CD1c-positive myeloid dendritic cell (primary cell): ENCODE results near the gene USP17L12.
"Not testable (repeated sequence)": the region's sequence is repeated elsewhere in the genome, so short reads cannot be mapped to it uniquely, and the experiment has no call there.

Experiments
- DNase-seq: peaks from one replicate; pipeline ENCODE4 v3.0.0-alpha.2; 2016; ENCODE audit errors: extremely low spot score

The USP17L12 gene

GRCh38 chr4:9219852-9220251 lies at the start of gene USP17L12:
TSS of gene USP17L12 (plus strand) at chr4:9220152. CDS start at chr4:9220152, 0 bp downstream.
- DNase-seq: not testable (repeated sequence)

GRCh38 chr4:9210357-9210756 lies 9.6 kb upstream of the USP17L12 start, which contains the start of gene USP17L10:
TSS of gene USP17L10 (plus strand) at chr4:9210657. CDS start at chr4:9210657, 0 bp downstream.
- not testable (repeated sequence) for DNase-seq

GRCh38 chr4:9214701-9215100 lies 5.3 kb upstream of the USP17L12 start:
- DNase-seq: not testable (repeated sequence)

GRCh38 chr4:9215105-9215504 lies 4.8 kb upstream of the USP17L12 start, which contains the start of gene USP17L11:
TSS of gene USP17L11 (plus strand) at chr4:9215405. CDS start at chr4:9215405, 0 bp downstream.
- not testable (repeated sequence) for DNase-seq

- not testable (repeated sequence) for DNase-seq
Measured at GRCh38 chr4:9224596-9224995, 4.6 kb downstream of the USP17L12 start, which contains the start of gene USP17L13. TSS of gene USP17L13 (plus strand) at chr4:9224896. CDS start at chr4:9224896, 0 bp downstream.

GRCh38 chr4:9230249-9230648 lies 10.3 kb downstream of the USP17L12 start:
- not testable (repeated sequence) for DNase-seq

GRCh38 chr4:9234085-9234484 lies 14.1 kb downstream of the USP17L12 start, which contains the start of gene USP17L15:
TSS of gene USP17L15 (plus strand) at chr4:9234385. CDS start at chr4:9234385, 0 bp downstream.
- DNase-seq: not testable (repeated sequence)

- DNase-seq: not testable (repeated sequence)
Measured at GRCh38 chr4:9238461-9238860, 18.5 kb downstream of the USP17L12 start.

- DNase-seq: not testable (repeated sequence)
Measured at GRCh38 chr4:9243579-9243978, 23.6 kb downstream of the USP17L12 start, which contains the start of gene USP17L17. TSS of gene USP17L17 (plus strand) at chr4:9243879. CDS start at chr4:9243879, 0 bp downstream.

GRCh38 chr4:9247953-9248680 lies 28.2 kb downstream of the USP17L12 start, which contains the start of gene USP17L18:
TSS of gene USP17L18 (plus strand) at chr4:9248630. CDS start at chr4:9248630, 0 bp downstream.
- DNase-seq: peak; percentile 0

- DNase-seq: not testable (repeated sequence)
Measured at GRCh38 chr4:9253078-9253477, 33.1 kb downstream of the USP17L12 start, which contains the start of gene USP17L19. TSS of gene USP17L19 (plus strand) at chr4:9253378. CDS start at chr4:9253378, 0 bp downstream.

- not testable (repeated sequence) for DNase-seq
Measured at GRCh38 chr4:9257824-9258223, 37.9 kb downstream of the USP17L12 start, which contains the start of gene USP17L20. TSS of gene USP17L20 (plus strand) at chr4:9258124. CDS start at chr4:9258124, 0 bp downstream.

GRCh38 chr4:9262572-9262971 lies 42.6 kb downstream of the USP17L12 start, which contains the start of gene USP17L21:
TSS of gene USP17L21 (plus strand) at chr4:9262872. CDS start at chr4:9262872, 0 bp downstream.
- DNase-seq: not testable (repeated sequence)

- not testable (repeated sequence) for DNase-seq
Measured at GRCh38 chr4:9267319-9267718, 47.4 kb downstream of the USP17L12 start, which contains the start of gene USP17L22. TSS of gene USP17L22 (plus strand) at chr4:9267619. CDS start at chr4:9267619, 0 bp downstream.
